K562 (cell line): ENCODE data around the gene NUP155. TPM values are rescaled to one million over a fixed set of nuclear protein-coding genes. Genes with fewer than 3 reads are reported as not detected.

Experiments used
- GABPB2 ChIP-seq: fragments of 250-450 bp; sonication (Bioruptor Pico); conservative IDR thresholded peaks from 2 replicates; pipeline ENCODE4 v1.5.1; 2021; ENCODE audit warnings: mild to moderate bottlenecking
- KDM4B ChIP-seq, 2 experiments: fragments of 450-650 bp in 1 of 2; sonication (generic) in 1 of 2; IDR thresholded peaks; 2 replicates each; pipeline ENCODE4 v1.6.1; 2016 to 2017; ENCODE audit warnings: borderline replicate concordance in 2 of 2, antibody characterized with exemption in 1 of 2, low read depth in 1 of 2, mild to moderate bottlenecking in 1 of 2
- NFYB ChIP-seq: IDR thresholded peaks from 2 replicates; pipeline ENCODE4 v1.6.1; 2011; ENCODE audit warnings: mild to moderate bottlenecking, moderate library complexity; ENCODE audit not compliant: insufficient read length; ENCODE audit errors: extremely low read depth
- NR3C1 ChIP-seq: sonication (generic); formaldehyde crosslinking; IDR thresholded peaks from 2 replicates; pipeline ENCODE4 v1.8.1; 2022; ENCODE audit warnings: missing genetic modification reagents
- SIRT6 ChIP-seq: IDR thresholded peaks from one replicate; pipeline ENCODE4 v1.6.1; 2012; ENCODE audit warnings: low read depth, mild to moderate bottlenecking, control low read depth, inconsistent platforms, low read length, moderate library complexity
- TEAD2 ChIP-seq: fragments of 450-650 bp; IDR thresholded peaks from 2 replicates; pipeline ENCODE4 v1.6.1; 2016; ENCODE audit warnings: missing genetic modification characterization, control low read depth, missing compliant biosample characterization
- TRIM24 ChIP-seq, 2 experiments: fragments of 450-650 bp; IDR thresholded peaks; 2 replicates each; pipeline ENCODE4 v1.6.1; 2016
- TRIM28 ChIP-seq: fragments of 450-650 bp; IDR thresholded peaks from 2 replicates; pipeline ENCODE4 v1.6.1; 2017
- ZBTB7A ChIP-seq: IDR thresholded peaks from 2 replicates; pipeline ENCODE4 v1.6.1; 2011; ENCODE audit warnings: low read depth, mild to moderate bottlenecking, low read length, moderate library complexity, borderline replicate concordance; ENCODE audit not compliant: control insufficient read depth
- ZNF561 ChIP-seq: fragments of 450-650 bp; formaldehyde crosslinking; conservative IDR thresholded peaks from 2 replicates; pipeline ENCODE4 v1.4.0; 2020; ENCODE audit warnings: mild to moderate bottlenecking, moderate library complexity
- polyA plus RNA-seq, 8 experiments: library from polyadenylated mRNA; depleted of rRNA in 4 of 8; stranded (reverse) in 5 of 8; unstranded in 3 of 8; fragments of >200 nt; fragmentation: Nextera tagmentation in 2 of 8; fragmentation: Illumina TruSeq in 1 of 8; extraction: Ambion mirVana in 2 of 8; extraction: Trizol in 1 of 8; gene quantifications; 2 replicates each; pipeline versions ENCODE4 v1.2.1 to v1.2.3, GENCODE V29; 2011 to 2014; ENCODE audit warnings: inconsistent platforms in 1 of 8, missing spikeins in 1 of 8
- total RNA-seq, 7 experiments: library from RNA; depleted of rRNA in 6 of 7; stranded (reverse); fragments of >200 nt in 6 of 7; fragmentation: Illumina TruSeq in 2 of 7; extraction: Trizol in 2 of 7; gene quantifications; 2 replicates each; pipeline versions ENCODE4 v1.2.1 to v1.2.3, GENCODE V29; 2011 to 2021; ENCODE audit warnings: low replicate concordance in 1 of 7
- TF ChIP-seq, protein P1 (sequence below): sonication (generic); IDR thresholded peaks from 2 replicates; pipeline ENCODE4 v1.6.1; 2016
- TF ChIP-seq, protein P2 (sequence below): fragments of 450-650 bp; IDR thresholded peaks from 2 replicates; pipeline ENCODE4 v1.6.1; 2016; ENCODE audit warnings: mild to moderate bottlenecking, moderate library complexity

The NUP155 gene
- total and polyA plus RNA-seq, 9 of the 15 experiments (the other 6 are each of a cell fraction or from before 2014, with no cell fraction given): 39.3 to 130 (median 77.0) TPM

DNA sequence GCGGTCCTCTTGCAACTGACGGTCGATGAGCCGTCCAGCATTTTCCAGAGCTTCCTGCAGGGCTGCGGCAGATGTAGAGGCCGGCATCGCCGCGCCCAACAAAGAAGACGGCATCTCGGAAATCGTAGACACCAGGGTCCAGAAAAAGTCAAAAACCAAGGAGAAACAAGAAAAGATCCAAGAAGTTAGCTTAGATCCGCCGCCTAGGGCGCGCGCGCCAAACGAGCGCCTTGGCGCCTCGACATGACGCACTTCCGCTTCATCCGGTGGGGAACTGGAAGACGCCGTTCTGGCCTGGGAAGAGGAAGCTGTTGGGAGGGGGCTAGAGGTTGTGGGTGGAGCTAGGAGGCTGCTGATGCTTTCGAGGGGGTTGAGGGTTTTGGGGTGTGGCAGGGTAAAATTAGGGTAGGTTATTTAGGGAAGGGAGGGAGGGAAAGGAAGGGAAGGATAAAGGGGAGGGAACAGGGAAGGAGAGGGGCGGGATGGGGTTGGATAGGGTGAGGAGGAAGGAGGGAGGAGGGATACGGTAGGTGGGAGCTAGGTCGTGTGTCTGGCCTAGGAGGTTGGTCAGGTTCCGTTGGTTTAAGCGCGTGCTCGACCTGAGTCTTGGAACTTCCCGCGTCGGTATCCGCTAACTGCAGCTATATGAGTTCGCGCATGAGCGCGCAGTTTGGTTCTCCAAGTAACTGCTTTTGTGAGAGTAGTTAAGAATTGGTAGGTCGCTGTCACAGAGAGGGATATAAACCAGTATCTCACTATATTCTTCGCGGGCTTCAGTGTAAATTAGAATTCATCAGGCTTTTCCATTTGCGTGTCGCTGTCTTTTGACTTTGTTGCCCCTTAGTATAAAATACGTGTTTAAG lies at the start of gene NUP155 (continued):
- TF ChIP-seq GABPB2 (0 out of 2 replicates have a peak, but pooled peaks have one; percentile 61), NFYB (no peak), TEAD2 (tag) (no peak), KDM4B (IDR thresholded peaks at IDR 0.05; ENCODE audit: borderline replicate concordance in 2 of 2, low read depth in 1 of 2) (peak in 1 of 2 experiments; percentile 85; a peak in 3 of 4 replicates), ZNF561 (CRISPR knock-in tag) (0 out of 2 replicates have a peak, but pooled peaks have one; percentile 35), ZBTB7A (peak; percentile 65; the same call in 1 of the 2 replicates), NR3C1 (CRISPR knock-in tag) (no peak), TRIM28 (peak; percentile 87; the same call in 1 of the 2 replicates), TRIM24 (IDR thresholded peaks at IDR 0.05) (peak; percentile 80 to 85), SIRT6 (no peak)
- TF ChIP-seq, protein P1, sequence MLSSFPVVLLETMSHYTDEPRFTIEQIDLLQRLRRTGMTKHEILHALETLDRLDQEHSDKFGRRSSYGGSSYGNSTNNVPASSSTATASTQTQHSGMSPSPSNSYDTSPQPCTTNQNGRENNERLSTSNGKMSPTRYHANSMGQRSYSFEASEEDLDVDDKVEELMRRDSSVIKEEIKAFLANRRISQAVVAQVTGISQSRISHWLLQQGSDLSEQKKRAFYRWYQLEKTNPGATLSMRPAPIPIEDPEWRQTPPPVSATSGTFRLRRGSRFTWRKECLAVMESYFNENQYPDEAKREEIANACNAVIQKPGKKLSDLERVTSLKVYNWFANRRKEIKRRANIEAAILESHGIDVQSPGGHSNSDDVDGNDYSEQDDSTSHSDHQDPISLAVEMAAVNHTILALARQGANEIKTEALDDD: peak; percentile 88
- TF ChIP-seq, protein P2, sequence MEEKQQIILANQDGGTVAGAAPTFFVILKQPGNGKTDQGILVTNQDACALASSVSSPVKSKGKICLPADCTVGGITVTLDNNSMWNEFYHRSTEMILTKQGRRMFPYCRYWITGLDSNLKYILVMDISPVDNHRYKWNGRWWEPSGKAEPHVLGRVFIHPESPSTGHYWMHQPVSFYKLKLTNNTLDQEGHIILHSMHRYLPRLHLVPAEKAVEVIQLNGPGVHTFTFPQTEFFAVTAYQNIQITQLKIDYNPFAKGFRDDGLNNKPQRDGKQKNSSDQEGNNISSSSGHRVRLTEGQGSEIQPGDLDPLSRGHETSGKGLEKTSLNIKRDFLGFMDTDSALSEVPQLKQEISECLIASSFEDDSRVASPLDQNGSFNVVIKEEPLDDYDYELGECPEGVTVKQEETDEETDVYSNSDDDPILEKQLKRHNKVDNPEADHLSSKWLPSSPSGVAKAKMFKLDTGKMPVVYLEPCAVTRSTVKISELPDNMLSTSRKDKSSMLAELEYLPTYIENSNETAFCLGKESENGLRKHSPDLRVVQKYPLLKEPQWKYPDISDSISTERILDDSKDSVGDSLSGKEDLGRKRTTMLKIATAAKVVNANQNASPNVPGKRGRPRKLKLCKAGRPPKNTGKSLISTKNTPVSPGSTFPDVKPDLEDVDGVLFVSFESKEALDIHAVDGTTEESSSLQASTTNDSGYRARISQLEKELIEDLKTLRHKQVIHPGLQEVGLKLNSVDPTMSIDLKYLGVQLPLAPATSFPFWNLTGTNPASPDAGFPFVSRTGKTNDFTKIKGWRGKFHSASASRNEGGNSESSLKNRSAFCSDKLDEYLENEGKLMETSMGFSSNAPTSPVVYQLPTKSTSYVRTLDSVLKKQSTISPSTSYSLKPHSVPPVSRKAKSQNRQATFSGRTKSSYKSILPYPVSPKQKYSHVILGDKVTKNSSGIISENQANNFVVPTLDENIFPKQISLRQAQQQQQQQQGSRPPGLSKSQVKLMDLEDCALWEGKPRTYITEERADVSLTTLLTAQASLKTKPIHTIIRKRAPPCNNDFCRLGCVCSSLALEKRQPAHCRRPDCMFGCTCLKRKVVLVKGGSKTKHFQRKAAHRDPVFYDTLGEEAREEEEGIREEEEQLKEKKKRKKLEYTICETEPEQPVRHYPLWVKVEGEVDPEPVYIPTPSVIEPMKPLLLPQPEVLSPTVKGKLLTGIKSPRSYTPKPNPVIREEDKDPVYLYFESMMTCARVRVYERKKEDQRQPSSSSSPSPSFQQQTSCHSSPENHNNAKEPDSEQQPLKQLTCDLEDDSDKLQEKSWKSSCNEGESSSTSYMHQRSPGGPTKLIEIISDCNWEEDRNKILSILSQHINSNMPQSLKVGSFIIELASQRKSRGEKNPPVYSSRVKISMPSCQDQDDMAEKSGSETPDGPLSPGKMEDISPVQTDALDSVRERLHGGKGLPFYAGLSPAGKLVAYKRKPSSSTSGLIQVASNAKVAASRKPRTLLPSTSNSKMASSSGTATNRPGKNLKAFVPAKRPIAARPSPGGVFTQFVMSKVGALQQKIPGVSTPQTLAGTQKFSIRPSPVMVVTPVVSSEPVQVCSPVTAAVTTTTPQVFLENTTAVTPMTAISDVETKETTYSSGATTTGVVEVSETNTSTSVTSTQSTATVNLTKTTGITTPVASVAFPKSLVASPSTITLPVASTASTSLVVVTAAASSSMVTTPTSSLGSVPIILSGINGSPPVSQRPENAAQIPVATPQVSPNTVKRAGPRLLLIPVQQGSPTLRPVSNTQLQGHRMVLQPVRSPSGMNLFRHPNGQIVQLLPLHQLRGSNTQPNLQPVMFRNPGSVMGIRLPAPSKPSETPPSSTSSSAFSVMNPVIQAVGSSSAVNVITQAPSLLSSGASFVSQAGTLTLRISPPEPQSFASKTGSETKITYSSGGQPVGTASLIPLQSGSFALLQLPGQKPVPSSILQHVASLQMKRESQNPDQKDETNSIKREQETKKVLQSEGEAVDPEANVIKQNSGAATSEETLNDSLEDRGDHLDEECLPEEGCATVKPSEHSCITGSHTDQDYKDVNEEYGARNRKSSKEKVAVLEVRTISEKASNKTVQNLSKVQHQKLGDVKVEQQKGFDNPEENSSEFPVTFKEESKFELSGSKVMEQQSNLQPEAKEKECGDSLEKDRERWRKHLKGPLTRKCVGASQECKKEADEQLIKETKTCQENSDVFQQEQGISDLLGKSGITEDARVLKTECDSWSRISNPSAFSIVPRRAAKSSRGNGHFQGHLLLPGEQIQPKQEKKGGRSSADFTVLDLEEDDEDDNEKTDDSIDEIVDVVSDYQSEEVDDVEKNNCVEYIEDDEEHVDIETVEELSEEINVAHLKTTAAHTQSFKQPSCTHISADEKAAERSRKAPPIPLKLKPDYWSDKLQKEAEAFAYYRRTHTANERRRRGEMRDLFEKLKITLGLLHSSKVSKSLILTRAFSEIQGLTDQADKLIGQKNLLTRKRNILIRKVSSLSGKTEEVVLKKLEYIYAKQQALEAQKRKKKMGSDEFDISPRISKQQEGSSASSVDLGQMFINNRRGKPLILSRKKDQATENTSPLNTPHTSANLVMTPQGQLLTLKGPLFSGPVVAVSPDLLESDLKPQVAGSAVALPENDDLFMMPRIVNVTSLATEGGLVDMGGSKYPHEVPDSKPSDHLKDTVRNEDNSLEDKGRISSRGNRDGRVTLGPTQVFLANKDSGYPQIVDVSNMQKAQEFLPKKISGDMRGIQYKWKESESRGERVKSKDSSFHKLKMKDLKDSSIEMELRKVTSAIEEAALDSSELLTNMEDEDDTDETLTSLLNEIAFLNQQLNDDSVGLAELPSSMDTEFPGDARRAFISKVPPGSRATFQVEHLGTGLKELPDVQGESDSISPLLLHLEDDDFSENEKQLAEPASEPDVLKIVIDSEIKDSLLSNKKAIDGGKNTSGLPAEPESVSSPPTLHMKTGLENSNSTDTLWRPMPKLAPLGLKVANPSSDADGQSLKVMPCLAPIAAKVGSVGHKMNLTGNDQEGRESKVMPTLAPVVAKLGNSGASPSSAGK: peak; percentile 100
